Liver (tissue), 9 donors: ENCODE measurements around the gene DCC. TPM values are rescaled to one million over a fixed set of nuclear protein-coding genes. Genes with fewer than 3 reads are reported as not detected.

Experiments used
- DNase-seq: peaks from one replicate; pipeline ENCODE4 v3.0.0-alpha.2; 2017; ENCODE audit warnings: low spot score
- H3K27ac ChIP-seq, 2 donors: one replicate each; pipeline ENCODE4 v1.7.0; 2013; ENCODE audit warnings: inconsistent platforms in 2 of 2, low read length in 2 of 2, control low read depth in 1 of 2, low read depth in 1 of 2, mild to moderate bottlenecking in 1 of 2
- H3K27me3 ChIP-seq, 4 donors: one replicate each; pipeline versions ENCODE4 v1.6.1 to v1.7.0; 2013; ENCODE audit warnings: low read length in 3 of 4, inconsistent platforms in 1 of 4, mild to moderate bottlenecking in 1 of 4, moderate library complexity in 1 of 4; ENCODE audit not compliant: control insufficient read depth in 4 of 4, insufficient read depth in 4 of 4
- H3K36me3 ChIP-seq, 4 donors: one replicate each; pipeline versions ENCODE4 v1.6.1 to v1.7.0; 2013; ENCODE audit warnings: low read length in 3 of 4, mild to moderate bottlenecking in 3 of 4, low read depth in 1 of 4, moderate library complexity in 1 of 4; ENCODE audit not compliant: control insufficient read depth in 4 of 4, insufficient read depth in 3 of 4
- H3K4me1 ChIP-seq, 4 donors: one replicate each; pipeline versions ENCODE4 v1.6.1 to v1.7.0; 2013; ENCODE audit warnings: low read length in 3 of 4, mild to moderate bottlenecking in 3 of 4, moderate library complexity in 1 of 4; ENCODE audit not compliant: control insufficient read depth in 4 of 4, insufficient read depth in 4 of 4
- H3K4me3 ChIP-seq, 3 donors: one replicate each; pipeline versions ENCODE4 v1.6.1 to v1.7.0; 2013; ENCODE audit warnings: low read length in 3 of 3, control low read depth in 1 of 3, low read depth in 1 of 3, mild to moderate bottlenecking in 1 of 3
- H3K9ac ChIP-seq, 2 donors: one replicate each; pipeline ENCODE4 v1.7.0; 2013; ENCODE audit warnings: low read length in 2 of 2, mild to moderate bottlenecking in 2 of 2, moderate library complexity in 2 of 2, control low read depth in 1 of 2, low read depth in 1 of 2
- H3K9me3 ChIP-seq, 4 donors: one replicate each; pipeline versions ENCODE4 v1.6.1 to v1.7.0; 2013; ENCODE audit warnings: low read length in 3 of 4; ENCODE audit not compliant: control insufficient read depth in 4 of 4
- ATF3 ChIP-seq: IDR thresholded peaks from 2 replicates; pipeline ENCODE4 v1.6.1; 2016; ENCODE audit warnings: antibody characterized with exemption
- CTCF ChIP-seq: fragments of 150-350 bp; IDR thresholded peaks from 2 replicates; pipeline ENCODE4 v1.5.1; 2017; ENCODE audit warnings: improper control_type of control experiment, low read depth, low read length; ENCODE audit not compliant: missing input control
- EGR1 ChIP-seq, 2 donors: IDR thresholded peaks; 2 replicates each; pipeline ENCODE4 v1.6.1; 2016 to 2018; ENCODE audit warnings: antibody characterized with exemption in 2 of 2, low read depth in 2 of 2
- FOXA1 ChIP-seq: IDR thresholded peaks from 2 replicates; pipeline ENCODE4 v1.6.1; 2016; ENCODE audit warnings: antibody characterized with exemption
- FOXA2 ChIP-seq: IDR thresholded peaks from 2 replicates; pipeline ENCODE4 v1.6.1; 2016; ENCODE audit warnings: antibody characterized with exemption
- GABPA ChIP-seq, 2 donors: IDR thresholded peaks in 1 of 2; conservative IDR thresholded peaks in 1 of 2; 2 replicates each; pipeline ENCODE4 v1.6.1; 2016; ENCODE audit warnings: antibody characterized with exemption in 2 of 2, mild to moderate bottlenecking in 1 of 2, moderate library complexity in 1 of 2
- HNF4A ChIP-seq, 2 donors: conservative IDR thresholded peaks; 2 replicates each; pipeline ENCODE4 v1.6.1; 2016; ENCODE audit warnings: antibody characterized with exemption in 2 of 2, mild to moderate bottlenecking in 2 of 2
- HNF4G ChIP-seq: IDR thresholded peaks from 2 replicates; pipeline ENCODE4 v1.6.1; 2016; ENCODE audit warnings: antibody characterized with exemption
- JUND ChIP-seq, 2 donors: IDR thresholded peaks; 2 replicates each; pipeline ENCODE4 v1.6.1; 2016; ENCODE audit warnings: antibody characterized with exemption in 2 of 2
- MAX ChIP-seq: IDR thresholded peaks from 2 replicates; pipeline ENCODE4 v1.6.1; 2016; ENCODE audit warnings: antibody characterized with exemption
- NR2F2 ChIP-seq: IDR thresholded peaks from 2 replicates; pipeline ENCODE4 v1.6.1; 2016; ENCODE audit warnings: antibody characterized with exemption
- RAD21 ChIP-seq, 2 donors: IDR thresholded peaks; 2 replicates each; pipeline ENCODE4 v1.6.1; 2016; ENCODE audit warnings: antibody characterized with exemption in 2 of 2, mild to moderate bottlenecking in 2 of 2
- REST ChIP-seq: IDR thresholded peaks from 2 replicates; pipeline ENCODE4 v1.6.1; 2016; ENCODE audit warnings: antibody characterized with exemption, mild to moderate bottlenecking
- SP1 ChIP-seq: IDR thresholded peaks from 2 replicates; pipeline ENCODE4 v1.6.1; 2018; ENCODE audit warnings: antibody characterized with exemption, mild to moderate bottlenecking
- TAF1 ChIP-seq: conservative IDR thresholded peaks from 2 replicates; pipeline ENCODE4 v1.6.1; 2016; ENCODE audit warnings: antibody characterized with exemption, mild to moderate bottlenecking
- YY1 ChIP-seq: IDR thresholded peaks from 2 replicates; pipeline ENCODE4 v1.6.1; 2016; ENCODE audit warnings: antibody characterized with exemption, mild to moderate bottlenecking
- ZBTB33 ChIP-seq: IDR thresholded peaks from 2 replicates; pipeline ENCODE4 v1.6.1; 2016; ENCODE audit warnings: antibody characterized with exemption
- WGBS: extraction: QIAGEN DNeasy Blood & Tissue Kit; methylation state at CpG from one replicate; pipeline ENCODE4 v1.1.7; 2013; 5-methylcytosine and 5-hydroxymethylcytosine counted together
- polyA plus RNA-seq, 2 donors: library from polyadenylated mRNA; stranded (reverse) in 1 of 2; unstranded in 1 of 2; fragments of 200-250 nt in 1 of 2; fragments of >200 nt in 1 of 2; fragmentation: Nextera tagmentation in 1 of 2; extraction: Ambion mirVana in 1 of 2; gene quantifications; one replicate each; pipeline versions ENCODE4 v1.2.1 to v1.2.3, GENCODE V29; 2013 to 2015
- total RNA-seq, 2 donors: library from RNA; depleted of rRNA; stranded (reverse); fragments of >200 nt; gene quantifications; one replicate each; pipeline ENCODE4 v1.2.3, GENCODE V29; 2014
- donor health status: healthy.
- donor health status: healthy.
- donor health status: healthy.
- donor health status: healthy.
- donor health status: healthy.

DCC gene
- total and polyA plus RNA-seq, 4 donors, result under 0.01 to 0.03 TPM; not detected in 2

- 88% methylated on average over 2 of the region's 2 CpGs for WGBS
- Histone ChIP-seq H3K27ac (no peak overlapping the region), H3K4me1 (no peaks in the 10 kb centered on the region), H3K27me3 (no peaks in the 10 kb centered on the region), H3K9me3 (no peaks in the 10 kb centered on the region), H3K9ac (no peak overlapping the region), H3K36me3 (no peaks in the 10 kb centered on the region), H3K4me3 (no peak overlapping the region)
- DNase-seq, result no peak
- TF ChIP-seq ZBTB33 (no peak), EGR1 (IDR thresholded peaks at IDR 0.05; ENCODE audit: low read depth in 2 of 2) (no peak), FOXA1 (no peak), SP1 (no peak), ATF3 (no peak), REST (no peak), GABPA (IDR thresholded peaks at IDR 0.05 in 1 of 2, conservative IDR thresholded peaks at IDR 0.05 in 1 of 2) (no peak), RAD21 (IDR thresholded peaks at IDR 0.05) (no peak), YY1 (no peak), MAX (no peak), TAF1 (no peak)
Observed at GRCh38 chr18:52933356-52933755, 593.4 kb downstream of the DCC start.

GRCh38 chr18:52936931-52937330, 596.9 kb downstream of the DCC start:
- Histone ChIP-seq H3K4me3 (no peak overlapping the region), H3K9ac (no peak overlapping the region), H3K27me3 (no peaks in the 10 kb centered on the region), H3K27ac (no peak overlapping the region), H3K4me1 (no peaks in the 10 kb centered on the region), H3K36me3 (no peaks in the 10 kb centered on the region), H3K9me3 (no peaks in the 10 kb centered on the region)
- no peak for TF ChIP-seq FOXA1
- TF ChIP-seq HNF4G, result no peak
- TF ChIP-seq ZBTB33, result no peak
- TF ChIP-seq REST, result no peak
- no peak for TF ChIP-seq RAD21 (IDR thresholded peaks at IDR 0.05)
- no peak for TF ChIP-seq TAF1
- no peak for TF ChIP-seq NR2F2
- no peak for TF ChIP-seq CTCF
- TF ChIP-seq SP1, result no peak
- TF ChIP-seq HNF4A (conservative IDR thresholded peaks at IDR 0.05), result no peak
- TF ChIP-seq GABPA (IDR thresholded peaks at IDR 0.05 in 1 of 2, conservative IDR thresholded peaks at IDR 0.05 in 1 of 2), result no peak
- TF ChIP-seq YY1, result no peak
- no peak for TF ChIP-seq FOXA2
- no peak for TF ChIP-seq JUND (IDR thresholded peaks at IDR 0.05)
- WGBS, result 40% methylated on average over 1 of the region's 1 CpG
- no peak for DNase-seq
